NOMO-1 (cell line): ENCODE data around the gene LGALS12.

Source experiments
- DNase-seq, 2 experiments: peaks; one replicate each; lab custom pipeline; 2025; ENCODE audit not compliant: unreplicated experiment in 2 of 2; lab: John Stamatoyannopoulos, UW

Gene LGALS12

GRCh38 chr11:63558459-63559157 lies 52.7 kb downstream of the LGALS12 start:
- no peak for DNase-seq

GRCh38 chr11:63560506-63561180 lies 54.8 kb downstream of the LGALS12 start:
- DNase-seq, result no peak

DNA sequence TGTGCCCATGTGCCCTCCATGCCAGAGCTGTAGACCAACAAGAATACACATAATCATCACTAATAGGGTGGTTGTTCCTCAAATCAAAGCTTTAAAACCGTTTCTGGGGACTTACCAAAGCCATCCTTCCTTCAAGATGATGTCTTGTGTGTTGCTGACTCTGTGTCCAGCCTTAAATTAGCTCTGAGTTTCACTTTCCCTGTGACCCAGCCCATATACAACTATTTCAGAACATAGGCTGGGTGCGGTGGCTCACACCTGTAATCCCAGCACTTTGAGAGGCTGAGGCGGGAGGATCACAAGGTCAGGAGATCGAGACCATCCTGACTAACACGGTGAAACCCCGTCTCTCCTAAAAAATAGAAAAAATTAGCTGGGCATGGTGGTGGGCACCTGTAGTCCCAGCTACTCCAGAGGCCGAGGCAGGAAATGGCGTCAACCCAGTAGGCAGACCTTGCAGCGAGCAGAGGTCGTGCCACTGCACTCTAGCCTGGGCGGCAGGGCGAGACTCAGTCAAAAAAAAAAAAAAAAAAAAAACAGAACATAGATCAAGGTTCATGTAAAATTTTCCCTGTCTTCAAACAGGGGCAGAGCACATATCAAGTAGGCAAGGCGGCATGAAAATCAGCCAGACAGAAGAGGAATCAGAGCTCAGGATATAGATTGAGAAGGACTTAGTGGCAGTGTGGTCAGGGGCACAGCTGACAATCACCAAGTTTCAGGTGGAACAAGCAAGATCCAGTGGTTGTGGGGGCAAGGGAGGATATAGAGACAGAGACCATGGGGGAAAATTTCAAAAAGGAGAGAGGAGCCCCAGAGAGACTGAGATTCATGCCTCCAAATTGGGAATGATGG lies 57.5 kb downstream of the LGALS12 start, which contains the start of gene PLAAT2:
PLAAT2 (minus strand) TSS at position 179 of the 855 bp plus-strand sequence; CDS start at position 124, 55 bp downstream.
- no peak for DNase-seq

- DNase-seq, result no peak
Observed at GRCh38 chr11:63564056-63564774, 58.3 kb downstream of the LGALS12 start.

DNA sequence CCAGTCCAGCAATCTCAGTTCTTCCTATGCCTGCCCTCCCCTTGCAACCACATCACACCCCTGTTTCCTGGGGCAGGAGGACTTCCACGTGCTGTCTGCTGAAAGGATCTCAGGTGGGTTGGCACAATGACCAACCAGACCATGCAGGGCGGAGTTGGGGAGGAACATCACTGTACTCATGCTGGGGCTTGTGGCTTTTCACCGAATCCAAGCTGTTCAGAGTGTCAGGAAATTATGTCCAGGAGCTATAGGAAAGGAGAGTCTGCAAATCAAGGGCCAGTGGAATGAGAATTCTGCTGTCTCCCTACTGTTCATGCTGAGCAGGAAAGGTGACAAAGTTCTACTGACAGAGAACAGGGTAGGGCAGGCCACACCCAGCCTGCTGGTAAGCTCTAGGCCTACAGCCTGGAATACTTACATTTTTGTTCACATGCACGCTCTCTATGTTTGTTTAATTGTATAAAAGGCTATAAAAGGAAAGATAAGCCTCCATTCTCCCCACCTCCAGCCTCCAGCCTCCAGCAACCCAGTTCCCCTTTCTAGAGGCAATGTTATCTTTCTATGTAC lies 59.0 kb downstream of the LGALS12 start:
- DNase-seq, result no peak
